HG02571 (cell line): ENCODE measurements around the gene IRGQ.
"Not testable (repeated sequence)": the region's sequence is repeated elsewhere in the genome, so short reads cannot be mapped to it uniquely, and the experiment has no call there.

Experiments used
- ATAC-seq: cut with Tn5 transposase; IDR thresholded peaks from one replicate; pipeline ENCODE4 v1.9.1; 2021; ENCODE audit warnings: mild to moderate bottlenecking, moderate library complexity; ENCODE audit not compliant: unreplicated experiment

The IRGQ gene

GRCh38 chr19:43595999-43596841 is at the start of gene IRGQ, which contains the start of gene ZNF576:
TSS of gene IRGQ (minus strand) at chr19:43596134. CDS start at chr19:43595338, 796 bp downstream.
TSS of gene ZNF576 (plus strand) at chr19:43596595. CDS start at chr19:43597109, 514 bp downstream.
- peak; percentile 81 for ATAC-seq

GRCh38 chr19:43644181-43644580 is 48.2 kb upstream of the IRGQ start:
- ATAC-seq = no peak

GRCh38 chr19:43643326-43643725 is 47.4 kb upstream of the IRGQ start:
- no peak for ATAC-seq

GRCh38 chr19:43642531-43642930 is 46.6 kb upstream of the IRGQ start:
- no peak for ATAC-seq

GRCh38 chr19:43641333-43641732 is 45.4 kb upstream of the IRGQ start:
- no peak for ATAC-seq

- no peak for ATAC-seq
Observed at GRCh38 chr19:43640424-43640757, 44.5 kb upstream of the IRGQ start.

GRCh38 chr19:43639519-43640423 is 43.8 kb upstream of the IRGQ start, which contains the start of gene CADM4:
TSS of gene CADM4 (minus strand) at chr19:43639850. CDS start at chr19:43639790, 60 bp downstream.
- ATAC-seq = no peak

- no peak for ATAC-seq
Observed at GRCh38 chr19:43638995-43639518, 43.1 kb upstream of the IRGQ start.

GRCh38 chr19:43638214-43638994 is 42.5 kb upstream of the IRGQ start:
- ATAC-seq = no peak

- ATAC-seq = no peak
Observed at GRCh38 chr19:43636121-43636683, 40.3 kb upstream of the IRGQ start.

- ATAC-seq = not testable (repeated sequence)
Observed at GRCh38 chr19:43635561-43635940, 39.6 kb upstream of the IRGQ start.

GRCh38 chr19:43634872-43635560 is 39.1 kb upstream of the IRGQ start:
- no peak for ATAC-seq

- no peak for ATAC-seq
Observed at GRCh38 chr19:43634506-43634871, 38.6 kb upstream of the IRGQ start.

- no peak for ATAC-seq
Observed at GRCh38 chr19:43634068-43634467, 38.1 kb upstream of the IRGQ start.

GRCh38 chr19:43633520-43633919 is 37.6 kb upstream of the IRGQ start:
- no peak for ATAC-seq

- ATAC-seq = no peak
Observed at GRCh38 chr19:43631491-43631890, 35.6 kb upstream of the IRGQ start.

- no peak for ATAC-seq
Observed at GRCh38 chr19:43628646-43629326, 32.9 kb upstream of the IRGQ start.

- ATAC-seq = no peak
Observed at GRCh38 chr19:43626838-43627237, 30.9 kb upstream of the IRGQ start.

GRCh38 chr19:43625918-43626579 is 30.1 kb upstream of the IRGQ start:
- no peak for ATAC-seq
